A204.1 (cell line): ENCODE results near the gene AFTPH.

Source experiments
- FAIRE-seq: peaks from 2 replicates; lab custom pipeline; 2012; peaks lifted over from hg19 to GRCh38; lab: Jason Lieb, UNC

Gene AFTPH

DNA sequence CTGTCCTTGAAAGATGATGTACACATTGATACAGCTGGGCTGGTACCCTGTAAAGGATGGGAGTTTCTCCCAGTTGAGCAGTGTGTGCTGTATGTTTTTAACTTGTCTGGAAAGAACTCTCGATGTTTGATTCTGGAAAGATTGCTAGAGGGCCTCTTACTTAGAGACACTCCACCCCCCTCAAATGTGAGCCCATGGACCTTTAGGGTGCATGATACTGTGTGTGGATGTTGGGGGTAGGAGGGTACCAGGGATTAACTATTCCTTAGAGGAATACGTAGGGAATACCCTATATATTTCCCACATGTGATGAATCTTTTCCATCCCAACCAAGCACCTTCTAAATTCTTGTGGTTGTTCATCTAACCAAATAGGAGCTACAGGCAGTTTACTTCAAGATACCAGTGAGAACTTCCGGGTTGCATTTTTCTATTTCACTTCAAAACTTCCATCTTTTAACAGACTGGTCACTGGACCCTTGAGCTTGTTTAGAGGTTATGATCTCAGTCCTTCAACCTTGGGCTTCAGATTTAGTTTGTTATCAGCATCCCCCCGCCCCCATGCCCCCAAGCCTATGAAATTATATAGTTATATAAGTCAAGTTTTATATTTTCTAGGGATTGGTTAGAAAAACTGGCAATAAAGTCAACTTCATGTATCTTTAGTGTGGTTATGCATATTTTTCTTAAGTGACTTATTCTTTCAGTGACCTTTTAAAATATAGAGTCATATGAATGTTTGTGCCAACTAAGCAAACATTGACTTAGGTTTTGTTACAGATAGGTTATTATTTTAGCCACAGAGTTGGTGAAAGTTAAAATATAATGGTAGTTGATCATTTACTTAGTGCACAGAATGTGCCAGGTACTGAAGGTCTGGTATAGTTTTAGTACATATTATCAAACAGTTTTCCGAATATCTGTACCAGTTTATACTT lies 18.2 kb downstream of the AFTPH start:
- no peak for FAIRE-seq

DNA sequence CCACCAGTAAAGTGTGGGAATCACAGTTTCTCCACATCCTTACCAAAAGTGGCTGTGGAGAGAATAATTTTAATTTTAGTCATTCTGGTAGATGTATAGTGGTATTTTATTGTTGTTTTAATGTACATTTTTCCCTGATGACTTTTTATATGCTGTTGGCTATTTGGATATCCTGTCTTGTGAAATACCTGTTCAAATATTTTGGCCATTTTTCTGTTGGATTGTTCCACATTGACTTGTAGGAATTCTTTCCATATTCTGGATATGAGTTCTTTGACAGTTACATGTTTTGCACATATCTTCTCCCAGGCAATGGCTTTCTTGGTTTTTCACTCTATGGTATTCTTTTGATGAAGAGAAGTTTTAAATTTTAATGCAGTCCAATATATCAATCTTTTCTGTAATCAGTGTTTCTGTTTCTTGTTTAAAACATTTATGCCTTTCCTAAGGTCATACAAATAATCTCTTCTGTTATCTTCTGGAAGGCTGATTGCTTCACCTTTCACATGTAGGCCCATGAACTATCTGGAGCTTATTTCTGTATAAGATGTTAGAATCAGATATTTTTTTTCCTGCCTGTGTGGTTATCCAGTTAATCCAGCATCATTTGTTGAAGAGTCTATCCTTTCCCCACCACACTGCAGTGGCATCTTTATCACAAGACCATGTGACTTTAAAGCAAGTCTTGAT lies 19.0 kb downstream of the AFTPH start:
- FAIRE-seq, result no peak

DNA sequence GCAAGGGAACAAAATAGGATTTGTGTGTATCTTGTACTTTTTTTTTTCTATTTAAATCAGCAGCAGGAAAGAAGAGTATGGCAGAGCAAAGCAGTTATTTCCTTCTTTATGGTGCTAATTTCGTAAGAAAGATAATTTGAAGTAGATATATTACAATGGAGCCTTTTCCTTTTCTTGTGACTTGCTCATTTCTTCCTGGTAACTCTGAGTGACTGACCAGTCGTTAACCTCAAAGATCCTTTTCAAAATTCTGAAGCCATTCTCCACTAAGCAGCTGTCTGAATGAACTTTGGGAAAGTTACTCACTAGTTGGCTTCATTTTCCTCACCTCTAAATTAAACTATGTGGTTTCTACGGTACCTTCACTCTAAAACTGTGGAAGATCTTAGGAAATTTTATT lies 24.6 kb downstream of the AFTPH start:
- FAIRE-seq, result no peak

DNA sequence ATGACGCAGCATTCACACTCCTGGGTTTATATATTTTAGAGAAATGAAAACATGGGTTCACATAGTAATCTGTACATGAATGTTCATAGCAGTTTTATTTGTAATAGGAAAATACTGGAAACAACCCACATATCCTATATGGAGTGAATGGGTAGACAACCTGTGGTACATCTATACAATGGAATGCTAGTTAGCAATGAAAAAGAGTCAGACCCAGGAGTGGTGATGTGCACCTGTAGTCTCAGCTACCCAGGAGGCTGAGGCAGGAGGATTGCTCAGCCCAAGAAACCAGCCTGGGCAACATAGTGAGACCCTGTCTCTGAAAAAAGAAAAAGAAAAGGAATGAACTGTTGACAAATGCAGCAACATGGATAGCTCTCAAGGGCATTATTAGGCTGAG lies 25.9 kb downstream of the AFTPH start:
- FAIRE-seq, result no peak

DNA sequence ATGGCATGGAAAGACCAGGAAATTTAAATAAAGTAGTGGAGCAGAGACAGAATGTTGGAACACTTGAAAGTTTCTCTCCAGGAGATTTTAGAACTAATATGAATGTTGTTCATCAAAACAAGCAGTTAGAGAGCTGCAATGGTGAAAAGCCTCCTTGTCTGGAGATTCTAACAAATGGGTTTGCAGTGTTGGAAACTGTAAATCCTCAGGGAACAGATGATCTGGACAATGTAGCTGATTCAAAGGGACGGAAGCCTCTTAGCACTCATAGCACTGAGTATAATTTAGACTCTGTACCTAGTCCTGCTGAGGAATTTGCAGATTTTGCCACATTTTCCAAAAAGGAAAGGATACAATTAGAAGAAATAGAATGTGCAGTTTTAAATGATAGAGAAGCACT lies 27.7 kb downstream of the AFTPH start:
- no peak for FAIRE-seq

DNA sequence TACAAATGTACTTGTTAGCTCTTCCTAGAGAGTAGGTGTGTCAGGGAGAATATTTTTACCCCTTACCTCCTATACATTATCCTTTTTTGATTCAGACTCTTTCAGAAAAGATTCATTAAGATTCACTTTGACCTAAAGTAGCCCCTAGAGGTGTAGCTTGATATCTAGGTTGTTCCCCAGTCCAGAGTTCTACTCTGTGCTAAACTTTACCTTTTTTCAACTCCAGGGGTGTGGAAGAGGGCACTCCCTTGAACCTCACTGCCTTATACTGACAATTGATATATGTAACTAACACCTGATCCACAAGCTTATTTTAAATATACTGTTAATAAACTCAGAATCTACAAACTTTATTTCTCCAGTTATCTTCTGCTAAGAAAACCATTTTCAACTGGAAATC lies 30.0 kb downstream of the AFTPH start:
- no peak for FAIRE-seq

DNA sequence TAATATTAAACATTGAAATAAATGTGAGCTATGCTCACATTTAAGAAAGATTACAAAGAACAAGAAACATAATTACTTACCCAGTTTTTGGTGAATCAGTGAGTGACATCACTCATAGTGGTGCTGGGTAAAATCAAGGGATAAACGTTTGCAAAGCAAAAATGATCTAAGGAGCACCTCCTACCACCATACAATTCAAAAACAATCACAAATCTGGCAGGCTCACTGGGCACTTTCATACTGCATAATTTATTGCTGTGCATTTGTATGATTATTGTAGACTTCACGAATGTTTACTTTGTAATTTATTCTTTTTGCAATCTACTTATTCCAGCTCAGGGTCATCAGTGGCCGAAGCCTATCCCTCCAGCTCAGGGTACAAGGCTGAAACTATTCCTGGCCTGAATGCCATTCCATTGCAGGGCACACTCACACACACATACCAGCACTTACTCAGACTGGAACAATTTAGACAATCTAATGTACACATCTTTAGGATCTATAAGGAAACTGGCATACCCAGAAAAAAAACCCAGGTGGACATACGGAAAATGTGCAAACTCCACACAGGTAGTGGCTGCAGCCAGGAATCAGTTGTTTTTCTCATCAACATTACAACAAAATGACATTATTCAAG lies 34.4 kb downstream of the AFTPH start:
- no peak for FAIRE-seq

DNA sequence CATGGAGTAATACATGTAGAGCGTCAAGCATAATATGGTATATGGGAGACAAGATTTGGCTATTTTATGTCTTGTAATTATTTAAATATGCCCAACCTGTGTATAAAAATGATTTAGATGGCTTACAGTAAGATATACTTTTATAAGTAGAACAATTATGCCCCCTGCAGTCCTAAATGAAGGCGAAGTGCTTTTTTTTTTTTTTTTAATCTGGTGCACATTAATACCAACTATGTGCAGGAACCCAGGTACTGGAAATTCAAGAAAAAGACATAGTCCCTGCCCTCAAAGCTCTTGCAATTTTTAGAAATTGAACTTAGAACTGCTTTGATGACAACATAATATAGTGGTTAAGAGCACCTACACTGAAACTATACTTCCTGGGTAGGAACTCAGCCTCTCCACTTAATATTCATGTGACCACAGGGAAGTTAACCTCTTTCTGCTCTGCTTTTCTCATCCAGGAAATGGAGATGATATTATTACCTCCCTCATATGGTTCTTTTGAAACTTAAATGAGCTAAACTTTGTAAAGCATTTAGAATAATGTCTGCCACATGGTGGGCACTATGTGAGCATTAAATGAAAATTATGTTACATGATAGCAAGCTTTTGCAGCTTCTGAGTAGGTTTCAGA lies 38.1 kb downstream of the AFTPH start:
- FAIRE-seq, result no peak

DNA sequence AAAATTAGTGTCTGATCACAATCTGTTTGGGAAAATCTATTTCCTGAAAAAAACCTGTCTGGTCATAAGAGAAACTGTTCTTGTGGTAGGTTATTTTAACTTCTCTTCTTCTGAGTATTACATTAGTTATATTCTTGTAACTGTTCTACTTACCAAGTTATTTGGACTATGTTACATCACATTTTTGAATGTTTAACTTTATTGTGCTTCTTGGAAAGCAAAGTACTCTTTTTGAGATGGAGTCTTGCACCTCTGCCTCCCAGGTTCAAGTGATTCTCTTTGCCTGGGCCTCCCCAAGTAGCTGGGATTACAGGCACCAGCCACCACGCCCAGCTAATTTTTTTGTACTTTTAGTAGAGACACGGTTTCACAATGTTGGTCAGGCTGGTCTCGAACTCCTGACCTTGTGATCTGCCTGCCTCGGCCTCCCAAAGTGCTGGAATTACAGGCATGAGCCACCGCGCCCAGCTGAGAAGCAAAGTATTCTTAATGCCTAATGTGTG lies 39.4 kb downstream of the AFTPH start:
- no peak for FAIRE-seq

DNA sequence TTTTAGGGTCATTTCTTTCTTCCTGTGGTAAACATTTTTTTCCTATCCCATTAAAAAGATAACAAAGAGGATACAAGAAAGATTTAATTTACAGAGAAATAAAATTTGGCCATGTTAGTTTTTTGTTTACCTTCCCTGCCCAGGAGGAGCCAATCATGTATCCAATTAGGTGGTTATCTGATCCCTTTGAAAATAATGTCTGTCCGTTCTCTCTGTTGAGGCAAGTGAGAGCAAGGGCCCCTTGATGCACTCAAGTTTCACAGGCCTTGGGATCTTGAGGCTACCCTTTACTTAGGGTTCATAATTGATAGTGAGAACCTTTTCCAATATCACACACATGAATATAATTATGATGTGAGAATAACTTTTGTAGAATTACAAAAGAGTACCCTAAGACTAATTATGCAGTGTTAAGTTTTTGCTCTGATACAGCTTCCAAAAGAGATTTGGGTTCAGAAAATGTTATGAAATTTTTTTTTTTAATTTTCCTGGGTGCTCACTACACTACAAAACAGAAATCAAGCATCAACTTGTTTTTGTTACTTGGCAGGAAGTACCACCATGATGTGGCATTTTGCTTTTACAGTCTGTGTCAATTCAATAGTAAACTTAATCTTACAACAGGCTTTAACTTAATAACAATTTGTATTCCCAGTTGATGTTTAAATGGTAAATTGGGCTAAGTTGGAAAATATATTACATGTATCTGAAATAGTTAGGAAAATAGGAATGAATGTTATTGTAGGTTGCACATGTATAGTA lies 42.0 kb downstream of the AFTPH start:
- no peak for FAIRE-seq

DNA sequence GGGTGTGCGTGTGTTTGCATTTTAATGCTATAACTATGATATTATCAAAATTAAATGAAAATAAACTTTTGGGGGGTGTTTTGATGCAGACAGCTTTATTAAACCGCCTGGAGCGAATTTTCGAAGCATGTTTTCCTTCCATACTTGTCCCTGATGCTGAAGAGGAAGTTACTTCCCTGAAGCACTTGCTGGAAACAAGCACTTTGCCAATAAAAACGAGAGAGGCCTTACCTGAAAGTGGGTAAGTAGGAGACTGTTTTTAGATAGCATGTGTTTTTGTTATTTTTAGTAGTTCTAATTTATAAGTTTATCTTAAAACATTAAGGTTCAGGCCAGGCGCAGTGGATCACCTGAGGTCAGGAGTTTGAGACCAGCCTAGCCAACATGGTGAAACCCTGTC lies 43.3 kb downstream of the AFTPH start:
- FAIRE-seq, result no peak

DNA sequence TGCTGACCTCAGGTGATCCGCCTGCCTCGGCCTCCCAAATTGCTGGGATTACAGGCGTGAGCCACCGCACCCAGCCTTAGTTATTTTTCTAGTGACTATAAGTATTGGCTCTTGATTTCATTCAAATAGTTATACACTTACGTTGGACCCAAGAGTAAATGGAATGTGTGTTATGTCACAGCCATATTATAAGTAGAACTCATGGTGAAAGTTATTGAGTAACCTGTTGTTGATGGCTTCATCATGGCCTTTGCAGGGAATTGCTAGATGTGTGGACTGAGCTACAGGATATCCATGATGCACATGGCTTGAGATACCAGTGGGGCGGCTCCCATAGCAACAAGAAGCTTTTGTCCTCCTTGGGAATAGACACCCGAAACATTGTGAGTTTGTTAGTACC lies 44.7 kb downstream of the AFTPH start:
- FAIRE-seq, result no peak

DNA sequence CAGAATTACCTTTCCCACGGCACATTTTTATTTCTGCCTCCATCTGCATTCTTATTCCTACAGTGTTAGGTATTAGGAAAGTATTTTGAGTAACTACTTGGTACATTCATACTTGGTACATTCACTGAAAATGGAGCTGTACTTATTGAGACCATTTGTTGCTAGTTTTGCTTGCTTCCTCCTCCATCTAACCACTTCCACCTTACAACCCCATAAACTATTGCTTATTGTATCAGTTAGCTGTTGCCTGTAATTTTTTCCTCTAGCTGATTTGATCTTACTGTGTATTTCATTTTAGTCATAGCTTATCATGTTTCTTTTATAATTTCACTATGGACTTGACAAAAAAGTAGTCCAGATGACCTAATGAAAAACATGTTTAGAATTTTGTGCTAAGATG lies 50.7 kb downstream of the AFTPH start:
- no peak for FAIRE-seq

DNA sequence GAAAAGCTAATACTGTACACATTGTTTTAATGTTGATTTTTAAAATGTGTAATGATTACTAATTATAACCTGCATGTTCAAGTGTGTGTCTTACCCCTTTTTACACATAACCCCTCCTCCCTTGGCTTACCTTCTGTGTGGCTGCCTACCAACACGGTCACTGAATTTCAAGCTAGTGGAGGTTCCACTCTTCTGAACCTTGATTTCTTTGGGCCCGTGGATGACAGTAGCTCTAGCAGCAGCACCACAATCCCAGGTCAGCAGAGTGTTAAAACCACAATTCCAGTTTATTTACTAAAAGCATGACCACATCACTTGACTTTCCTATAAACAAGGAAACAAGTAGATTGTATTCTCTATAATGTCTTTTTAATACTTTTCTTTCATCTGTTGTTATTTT lies 56.9 kb downstream of the AFTPH start:
- no peak for FAIRE-seq

DNA sequence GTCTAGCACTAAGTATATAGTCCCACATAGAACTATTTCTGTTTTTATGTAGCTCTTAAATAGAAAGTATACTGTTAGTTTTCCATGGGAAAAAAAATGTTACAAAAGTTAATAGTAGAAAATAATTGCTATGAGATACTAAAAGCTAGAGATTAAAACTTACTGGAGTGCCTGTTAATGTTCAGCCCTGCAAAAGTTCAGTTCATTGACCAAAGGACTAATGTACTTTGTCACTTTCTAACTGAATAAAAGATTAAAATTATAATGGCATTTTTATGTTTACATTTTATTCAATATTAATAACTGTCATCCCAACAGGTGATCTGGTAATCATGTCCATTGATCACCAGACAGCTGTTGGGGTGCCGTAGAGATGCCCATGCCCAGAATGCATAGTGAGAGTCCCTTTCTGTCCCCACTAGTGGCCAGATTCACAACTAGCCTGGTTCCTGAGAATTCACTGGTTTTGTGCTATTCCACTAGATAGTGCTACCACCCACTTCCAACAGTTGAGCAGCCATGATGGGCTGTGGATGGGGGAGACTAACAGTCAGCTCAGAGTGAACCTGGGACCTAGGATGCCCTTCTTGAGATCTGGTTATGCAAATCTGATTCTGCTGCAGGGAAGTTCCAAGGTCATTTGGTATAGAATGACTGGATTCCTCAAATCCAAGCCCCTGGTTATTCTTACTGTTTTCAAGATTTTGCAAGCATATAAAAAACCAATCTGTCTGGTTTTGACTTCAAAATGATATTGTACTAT lies 57.8 kb downstream of the AFTPH start:
- FAIRE-seq, result no peak

DNA sequence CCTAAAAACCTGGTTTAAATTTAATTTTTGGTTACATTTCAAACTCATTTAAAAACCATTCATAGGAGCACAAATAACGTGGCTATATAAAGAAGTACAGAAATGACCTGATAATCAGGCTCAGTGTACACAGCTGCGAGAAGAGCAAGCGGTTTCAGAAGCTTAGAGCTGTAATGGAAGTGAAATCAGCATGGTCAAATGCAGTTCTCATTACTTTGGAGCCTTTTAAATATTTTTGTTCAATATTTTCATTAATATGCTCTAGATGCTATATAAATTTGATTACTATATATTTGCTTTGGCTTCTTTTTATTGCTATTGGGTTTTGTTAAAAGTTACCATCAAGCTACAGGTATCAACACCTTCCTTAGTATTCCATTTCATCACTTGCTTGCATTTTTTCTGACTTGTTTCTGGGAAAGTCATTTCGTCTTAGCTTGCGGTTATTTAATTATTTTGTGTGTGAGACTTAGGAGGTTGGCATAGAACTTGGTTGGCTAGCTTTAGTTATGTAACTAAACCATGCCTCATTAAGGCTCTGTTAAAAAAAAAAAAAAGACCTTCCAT lies 58.7 kb downstream of the AFTPH start:
- FAIRE-seq, result no peak

DNA sequence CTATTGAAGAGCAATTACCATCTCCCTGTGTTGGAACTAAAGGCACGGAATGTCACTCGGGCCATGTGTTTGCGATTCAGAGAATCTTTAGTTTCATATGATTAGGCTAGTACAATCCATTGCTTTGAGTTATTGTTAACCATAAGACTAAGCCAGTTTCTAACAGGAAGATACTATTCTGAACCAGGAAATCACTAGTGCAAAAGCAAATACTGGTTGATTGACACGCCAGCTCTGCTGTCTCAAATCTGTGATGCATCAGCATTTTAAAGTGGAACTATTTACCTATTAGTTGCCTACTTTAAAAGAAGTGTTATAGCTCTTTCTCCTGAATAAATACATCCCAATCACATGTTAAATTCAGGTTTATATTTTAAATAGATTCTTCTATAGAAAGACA lies 61.9 kb downstream of the AFTPH start:
- FAIRE-seq, result no peak

DNA sequence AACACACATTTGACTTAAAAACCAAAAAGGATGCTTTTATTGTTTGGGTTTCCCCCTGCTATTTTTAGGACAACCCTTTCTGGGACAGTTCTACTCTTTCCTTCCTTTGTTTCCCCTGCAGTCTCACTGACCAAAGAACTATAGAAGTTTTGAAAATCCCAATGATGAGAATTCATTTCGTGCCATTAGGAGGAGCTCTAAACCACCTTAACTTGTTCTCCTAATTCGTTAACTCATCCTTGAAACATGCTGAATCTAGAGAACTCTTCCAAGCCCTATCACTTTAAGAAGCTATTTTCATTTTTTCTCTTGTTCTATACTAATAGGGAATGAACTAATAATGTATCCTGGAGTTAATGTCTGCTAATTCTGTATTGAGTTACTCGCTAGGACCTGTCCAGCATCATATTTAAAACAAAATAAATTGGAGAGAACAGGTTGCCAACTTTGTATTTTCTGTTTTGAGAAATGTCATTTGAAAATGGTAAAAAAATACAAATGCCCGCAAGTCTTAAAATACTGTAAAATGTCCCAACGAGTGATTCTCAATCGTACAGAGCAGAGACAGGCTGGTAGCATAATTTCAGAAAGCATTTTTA lies 62.9 kb downstream of the AFTPH start:
- FAIRE-seq, result peak; percentile 98

DNA sequence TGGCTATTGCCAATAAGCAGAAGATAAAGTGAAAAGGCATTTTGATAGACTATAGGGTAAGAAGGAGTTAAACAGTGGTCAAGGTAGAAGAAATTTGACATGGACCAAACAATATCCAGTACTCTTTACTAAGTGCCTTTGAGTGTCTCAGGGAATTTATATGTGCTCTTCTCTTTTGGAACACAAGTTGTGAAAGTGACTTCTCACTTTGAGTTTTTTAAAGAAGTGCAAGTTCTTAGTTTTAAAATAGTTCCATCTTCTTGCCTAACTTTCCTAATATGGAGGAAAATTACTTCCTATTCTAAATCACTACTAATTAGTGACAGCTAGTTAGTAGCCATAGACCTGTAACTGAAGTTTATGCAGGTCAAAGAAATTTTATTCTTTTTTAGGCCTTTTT lies 63.4 kb downstream of the AFTPH start:
- no peak for FAIRE-seq

DNA sequence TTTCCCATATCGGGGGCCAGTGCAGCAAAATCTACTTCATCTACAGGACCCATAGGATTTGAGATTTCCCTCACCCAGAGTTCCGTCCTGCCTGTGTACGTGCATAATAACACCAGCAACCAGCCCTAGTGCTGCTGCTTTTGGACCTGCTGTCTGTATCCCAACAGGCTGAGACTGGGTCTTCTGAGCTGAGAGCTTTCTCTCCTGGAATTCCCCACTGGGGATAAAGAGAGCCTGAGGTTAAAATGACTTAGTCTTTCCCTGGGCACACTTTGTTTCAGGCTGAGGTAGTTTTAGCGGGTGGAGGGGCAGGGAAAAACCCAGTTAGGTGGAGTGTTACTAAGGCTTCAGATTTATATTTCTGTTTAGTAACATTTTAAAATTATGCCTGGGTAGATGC lies 67.1 kb downstream of the AFTPH start:
- FAIRE-seq, result no peak
